Stimulated activated memory B cell treated with anti-CD40 and anti-IgM and Interleukin-4, amounts not matched to agents 10 μg/mL and 1 μg/mL and 100 μg/mL, for 72 hours (primary cell): ENCODE measurements around the gene TAF13.
"Not testable (repeated sequence)": the region's sequence is repeated elsewhere in the genome, so short reads cannot be mapped to it uniquely, and the experiment has no call there.

Source experiments
- ATAC-seq: fragments of 150-1000 bp; cut with Tn5 transposase; 2 replicates; pipeline ENCODE4 v1.10.0; 2021
- H3K27ac Mint-ChIP-seq: one replicate; pipeline ENCODE4 v1.8.0; 2022; ENCODE audit warnings: mild to moderate bottlenecking, mixed read lengths
- H3K27me3 Mint-ChIP-seq: one replicate; pipeline ENCODE4 v1.8.0; 2022; ENCODE audit warnings: mixed read lengths
- H3K36me3 Mint-ChIP-seq: one replicate; pipeline ENCODE4 v1.8.0; 2022; ENCODE audit warnings: mixed read lengths
- H3K4me1 Mint-ChIP-seq: one replicate; pipeline ENCODE4 v1.8.0; 2022; ENCODE audit warnings: mixed read lengths
- H3K4me3 Mint-ChIP-seq: one replicate; pipeline ENCODE4 v1.8.0; 2022; ENCODE audit warnings: mild to moderate bottlenecking, moderate library complexity, mixed read lengths
- H3K9me3 Mint-ChIP-seq: one replicate; pipeline ENCODE4 v1.8.0; 2022; ENCODE audit warnings: mixed read lengths

Gene TAF13

DNA sequence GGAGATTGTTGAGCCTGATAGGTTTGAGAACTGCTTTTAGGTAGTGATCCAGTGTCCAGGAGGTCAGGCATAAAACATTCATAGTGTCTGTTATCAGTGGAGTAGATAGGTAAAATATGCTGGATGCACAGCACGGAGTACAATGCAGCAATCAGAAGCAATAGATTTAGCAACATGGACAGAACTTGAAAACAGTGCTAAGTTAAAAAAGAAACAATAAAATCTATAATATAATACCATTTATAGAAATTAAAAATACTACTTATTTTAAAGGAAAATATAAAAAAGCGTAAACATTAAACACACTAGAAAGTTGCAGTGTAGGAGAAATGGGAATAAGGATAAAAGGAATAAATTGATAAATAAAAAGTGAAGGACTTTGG is 3.4 kb upstream of the TAF13 start:
- Mint-ChIP-seq H3K9me3 (no peaks in the 10 kb centered on the region), H3K36me3 (no peaks in the 10 kb centered on the region), H3K4me1 (peaks cover 18% of the 10 kb centered on the region), H3K27ac (no peak overlapping the region), H3K4me3 (no peak overlapping the region), H3K27me3 (no peaks in the 10 kb centered on the region)
- ATAC-seq, result no peak

DNA sequence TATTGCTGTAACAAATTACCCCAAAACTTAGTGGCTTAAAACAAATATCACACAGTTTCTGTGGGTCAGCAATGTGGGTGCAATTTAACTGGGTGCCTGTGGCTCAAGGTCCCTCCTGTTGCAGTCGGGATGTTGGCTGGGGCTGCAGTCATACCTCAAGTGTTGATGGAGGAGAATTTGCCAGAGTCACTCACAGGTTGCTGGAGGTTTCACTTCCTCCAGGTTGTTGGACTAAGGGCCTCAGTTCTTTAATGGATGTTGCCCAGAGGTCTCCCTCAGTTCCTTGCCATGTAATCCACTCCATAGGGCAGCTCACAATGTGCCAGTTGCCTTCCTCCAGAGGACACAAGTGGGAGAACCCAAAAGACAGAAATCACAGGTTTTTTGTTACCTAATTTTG is 2.5 kb upstream of the TAF13 start:
- Mint-ChIP-seq H3K4me1 (peaks cover 20% of the 10 kb centered on the region), H3K36me3 (no peaks in the 10 kb centered on the region), H3K4me3 (no peak overlapping the region), H3K27me3 (no peaks in the 10 kb centered on the region), H3K9me3 (no peaks in the 10 kb centered on the region), H3K27ac (no peak overlapping the region)
- peak; percentile 34 for ATAC-seq

DNA sequence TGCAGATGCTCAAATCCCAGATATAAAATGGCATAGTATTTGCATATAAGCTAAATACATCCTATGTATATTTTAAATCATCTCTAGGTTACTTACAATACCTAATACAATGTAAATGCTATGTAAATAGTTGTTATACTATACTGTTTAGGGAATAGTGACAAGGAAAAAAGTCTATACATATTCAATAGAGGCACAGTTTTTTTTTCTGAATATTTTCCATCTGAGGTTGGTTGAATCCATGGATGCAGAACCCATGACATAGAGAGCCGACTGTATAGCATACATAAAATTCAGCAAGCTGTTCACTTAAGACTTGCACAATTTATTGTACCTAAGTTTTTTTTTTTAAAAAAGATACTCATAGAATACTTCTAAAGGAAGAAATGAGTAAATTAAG is 6.5 kb downstream of the TAF13 start:
- no peak for ATAC-seq
- H3K36me3 Mint-ChIP-seq, result peaks cover 38% of the 10 kb centered on the region
- no peak overlapping the region for H3K4me3 Mint-ChIP-seq
- no peaks in the 10 kb centered on the region for H3K27me3 Mint-ChIP-seq
- no peak overlapping the region for H3K27ac Mint-ChIP-seq
- no peaks in the 10 kb centered on the region for H3K9me3 Mint-ChIP-seq
- peaks cover 11% of the 10 kb centered on the region for H3K4me1 Mint-ChIP-seq

DNA sequence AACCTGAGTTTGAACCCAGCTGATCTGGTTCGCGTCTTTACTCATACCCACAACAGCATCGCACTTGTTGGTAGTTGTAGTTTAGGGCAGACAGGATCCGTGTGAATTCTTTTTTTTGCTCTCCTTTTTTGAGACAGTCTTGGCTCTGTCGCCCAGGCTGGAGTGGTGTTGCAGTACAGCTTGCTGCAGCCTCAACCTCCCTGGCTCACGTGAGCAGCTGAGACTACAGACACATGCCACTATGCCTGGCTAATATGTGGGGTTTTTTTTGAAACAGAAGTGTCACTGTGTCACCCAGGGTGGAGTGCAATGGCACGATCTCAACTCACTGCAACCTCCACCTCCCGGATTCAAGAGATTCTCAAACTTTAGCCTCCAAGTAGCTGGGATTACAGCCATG is 7.9 kb downstream of the TAF13 start:
- ATAC-seq, result no peak
- H3K4me3 Mint-ChIP-seq, result no peak overlapping the region
- H3K4me1 Mint-ChIP-seq, result peaks cover 8% of the 10 kb centered on the region
- no peaks in the 10 kb centered on the region for H3K9me3 Mint-ChIP-seq
- H3K27me3 Mint-ChIP-seq, result no peaks in the 10 kb centered on the region
- H3K27ac Mint-ChIP-seq, result no peak overlapping the region
- peaks cover 34% of the 10 kb centered on the region for H3K36me3 Mint-ChIP-seq

DNA sequence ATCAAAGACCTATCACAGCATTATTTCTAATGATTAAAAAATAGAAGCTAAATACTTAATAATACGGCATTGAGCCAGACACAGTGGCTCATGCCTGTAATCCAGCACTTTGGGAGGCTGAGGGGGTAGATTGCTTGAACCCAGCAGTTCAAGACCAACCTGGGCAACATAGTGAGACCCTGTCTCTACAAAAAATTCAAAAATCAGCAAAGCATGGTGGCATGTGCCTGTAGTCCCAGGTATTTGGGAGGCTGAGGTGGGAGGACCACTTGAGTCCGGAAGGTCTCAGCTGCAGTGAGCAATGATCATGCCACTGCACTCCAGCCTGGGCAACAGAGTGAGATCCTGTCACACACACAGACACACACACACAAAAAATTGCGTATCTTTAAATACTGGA is 10.7 kb downstream of the TAF13 start:
- ATAC-seq, result no peak
- H3K36me3 Mint-ChIP-seq, result peaks cover 23% of the 10 kb centered on the region
- peaks cover under 1% of the 10 kb centered on the region for H3K4me1 Mint-ChIP-seq
- H3K27ac Mint-ChIP-seq, result no peak overlapping the region
- H3K27me3 Mint-ChIP-seq, result no peaks in the 10 kb centered on the region
- H3K4me3 Mint-ChIP-seq, result no peak overlapping the region
- no peaks in the 10 kb centered on the region for H3K9me3 Mint-ChIP-seq

DNA sequence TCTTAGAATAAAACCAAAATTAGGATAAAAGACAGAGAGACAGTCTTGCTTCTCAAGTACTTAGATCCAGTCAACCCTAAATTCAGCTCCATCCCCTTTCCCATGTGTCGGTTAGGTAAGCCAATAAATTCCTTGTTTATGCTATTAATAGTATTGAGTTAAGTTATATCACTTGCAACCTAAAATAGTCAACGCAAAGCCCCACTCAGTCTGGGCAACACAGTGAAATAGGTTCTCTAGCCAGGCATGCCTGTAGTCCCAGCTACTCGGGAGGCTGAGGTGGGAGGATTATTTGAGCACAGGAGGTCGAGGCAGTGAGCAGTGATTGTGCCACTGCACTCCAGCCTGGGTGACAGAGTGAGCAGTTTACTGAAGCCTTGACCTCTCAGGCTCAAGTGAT is 14.6 kb downstream of the TAF13 start:
- no peak for ATAC-seq
- no peak overlapping the region for H3K27ac Mint-ChIP-seq
- H3K4me3 Mint-ChIP-seq, result no peak overlapping the region
- H3K4me1 Mint-ChIP-seq, result no peaks in the 10 kb centered on the region
- peaks cover 15% of the 10 kb centered on the region for H3K36me3 Mint-ChIP-seq
- H3K27me3 Mint-ChIP-seq, result no peaks in the 10 kb centered on the region
- H3K9me3 Mint-ChIP-seq, result no peaks in the 10 kb centered on the region

DNA sequence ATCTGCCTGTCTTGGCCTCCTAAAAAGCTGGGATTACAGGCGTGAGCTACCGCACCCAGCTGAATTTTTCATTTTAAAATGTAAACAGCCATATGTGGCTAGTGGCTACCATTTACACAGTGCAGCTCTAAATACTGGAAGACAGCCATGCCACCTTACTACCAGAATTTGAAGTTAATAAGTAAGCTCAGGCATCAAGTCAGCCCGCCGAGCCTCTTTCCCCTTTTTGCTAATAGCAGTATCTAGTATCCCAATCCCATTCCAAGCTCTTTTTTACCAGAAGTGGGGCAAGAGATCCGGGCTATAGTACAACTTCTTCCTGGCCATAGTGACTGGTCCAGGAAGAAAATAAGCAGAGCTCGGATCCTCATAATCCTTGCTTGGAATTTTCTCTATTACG is 15.1 kb downstream of the TAF13 start:
- H3K36me3 Mint-ChIP-seq, result peaks cover 11% of the 10 kb centered on the region
- H3K4me1 Mint-ChIP-seq, result no peaks in the 10 kb centered on the region
- no peaks in the 10 kb centered on the region for H3K9me3 Mint-ChIP-seq
- no peak overlapping the region for H3K27ac Mint-ChIP-seq
- no peak for ATAC-seq
- H3K27me3 Mint-ChIP-seq, result no peaks in the 10 kb centered on the region
- H3K4me3 Mint-ChIP-seq, result no peak overlapping the region

DNA sequence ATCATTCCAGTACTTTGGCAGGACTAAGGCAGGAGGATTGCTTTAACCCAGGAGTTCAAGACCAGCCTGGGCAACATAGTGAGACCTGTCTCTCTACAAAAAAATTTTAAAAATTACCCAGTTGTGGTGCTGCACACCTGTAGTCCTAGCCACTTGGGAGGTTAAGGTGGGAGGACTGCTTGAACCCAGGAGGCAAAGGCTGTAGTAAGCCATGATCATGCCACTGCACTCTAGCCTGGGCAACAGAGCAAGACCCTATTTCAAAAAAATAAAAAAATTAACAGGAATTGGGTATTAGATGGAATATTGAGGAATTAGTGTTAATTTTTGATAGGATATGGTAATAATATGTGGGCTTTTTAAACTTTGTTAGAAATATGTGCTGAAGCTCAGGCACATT is 16.8 kb downstream of the TAF13 start:
- no peak for ATAC-seq
- Mint-ChIP-seq H3K4me3 (no peak overlapping the region), H3K4me1 (no peaks in the 10 kb centered on the region), H3K36me3 (no peaks in the 10 kb centered on the region), H3K27ac (no peak overlapping the region), H3K9me3 (no peaks in the 10 kb centered on the region), H3K27me3 (no peaks in the 10 kb centered on the region)

DNA sequence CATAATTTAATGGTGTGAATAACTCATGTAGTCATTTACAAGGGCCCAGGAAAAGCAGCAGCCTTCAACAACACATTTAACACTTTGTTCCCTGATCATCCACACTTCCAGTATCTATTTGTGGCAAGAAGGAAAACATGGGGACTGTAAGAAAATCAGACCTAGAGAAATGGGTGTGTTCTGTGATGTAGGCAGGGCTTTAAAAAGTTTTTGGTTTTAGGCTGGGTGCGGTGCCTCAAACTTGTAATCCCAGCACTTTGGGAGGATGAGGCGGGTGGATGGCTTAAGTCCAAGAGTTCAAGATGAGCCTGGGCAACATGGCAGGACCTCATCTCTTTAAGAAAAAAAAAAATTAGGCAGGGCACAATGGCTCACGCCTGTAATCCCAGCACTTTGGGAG is 19.7 kb downstream of the TAF13 start:
- H3K9me3 Mint-ChIP-seq, result no peaks in the 10 kb centered on the region
- ATAC-seq, result no peak
- no peaks in the 10 kb centered on the region for H3K27me3 Mint-ChIP-seq
- H3K27ac Mint-ChIP-seq, result no peak overlapping the region
- no peak overlapping the region for H3K4me3 Mint-ChIP-seq
- no peaks in the 10 kb centered on the region for H3K36me3 Mint-ChIP-seq
- no peaks in the 10 kb centered on the region for H3K4me1 Mint-ChIP-seq

DNA sequence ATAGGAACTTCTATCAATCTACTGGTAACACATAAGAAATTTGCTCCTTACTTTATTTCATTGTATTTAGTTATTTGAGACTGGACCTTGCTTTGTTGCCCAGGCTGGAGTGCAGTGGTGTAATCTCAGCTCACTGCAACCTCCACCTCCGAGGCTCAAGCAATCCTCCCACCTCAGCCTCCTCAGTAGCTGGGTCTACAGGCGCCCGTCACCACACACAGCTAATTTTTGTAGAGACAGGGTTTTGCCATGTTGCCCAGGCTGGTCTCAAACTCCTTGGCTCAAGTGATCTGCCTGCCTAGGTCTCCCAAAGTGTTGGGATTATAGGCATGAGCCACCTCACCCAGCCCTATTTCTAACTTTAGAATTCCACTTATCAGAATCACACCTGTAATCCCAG is 23.7 kb downstream of the TAF13 start:
- not testable (repeated sequence) for H3K4me3 Mint-ChIP-seq, ATAC-seq, H3K9me3 Mint-ChIP-seq, H3K36me3 Mint-ChIP-seq, H3K27me3 Mint-ChIP-seq, H3K27ac Mint-ChIP-seq, H3K4me1 Mint-ChIP-seq

DNA sequence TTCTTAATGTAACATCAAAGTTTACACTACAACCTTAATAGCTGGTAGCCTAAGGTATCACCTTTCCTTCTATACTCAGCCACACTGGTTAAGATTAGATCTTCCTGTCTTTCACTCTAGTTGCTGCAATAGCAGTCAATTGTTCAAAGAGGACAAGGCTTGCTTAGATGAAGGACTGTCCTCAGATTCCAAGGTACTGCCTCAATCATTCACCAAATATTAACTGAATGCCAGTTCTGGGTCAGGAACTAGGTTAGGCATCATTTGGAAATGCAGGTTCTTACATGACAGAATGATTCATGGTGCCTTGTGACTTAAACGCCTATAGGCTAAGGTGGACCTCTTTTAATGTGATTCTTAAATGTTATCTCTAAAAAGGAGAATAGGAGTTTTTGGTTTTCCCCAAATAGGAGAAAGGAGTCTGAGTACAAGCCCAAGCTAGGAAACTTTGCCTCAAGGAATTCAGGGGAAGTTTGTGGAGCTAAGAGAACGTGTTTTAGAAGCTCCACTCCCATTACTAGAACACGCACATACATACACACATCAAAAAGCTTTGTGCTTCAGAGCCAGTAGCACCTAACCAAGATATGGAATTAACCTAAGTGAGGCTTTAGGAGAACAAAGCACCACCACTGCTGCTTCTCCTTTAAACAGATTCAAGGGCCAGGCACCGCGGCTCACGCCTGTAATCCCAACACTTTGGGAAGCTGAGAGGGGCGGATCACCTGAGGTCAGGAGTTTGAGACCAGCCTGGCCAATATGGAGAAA is 25.4 kb downstream of the TAF13 start:
- ATAC-seq, result no peak
- no peaks in the 10 kb centered on the region for H3K4me1 Mint-ChIP-seq
- no peaks in the 10 kb centered on the region for H3K27me3 Mint-ChIP-seq
- no peaks in the 10 kb centered on the region for H3K9me3 Mint-ChIP-seq
- no peaks in the 10 kb centered on the region for H3K36me3 Mint-ChIP-seq
- no peak overlapping the region for H3K4me3 Mint-ChIP-seq
- no peak overlapping the region for H3K27ac Mint-ChIP-seq

DNA sequence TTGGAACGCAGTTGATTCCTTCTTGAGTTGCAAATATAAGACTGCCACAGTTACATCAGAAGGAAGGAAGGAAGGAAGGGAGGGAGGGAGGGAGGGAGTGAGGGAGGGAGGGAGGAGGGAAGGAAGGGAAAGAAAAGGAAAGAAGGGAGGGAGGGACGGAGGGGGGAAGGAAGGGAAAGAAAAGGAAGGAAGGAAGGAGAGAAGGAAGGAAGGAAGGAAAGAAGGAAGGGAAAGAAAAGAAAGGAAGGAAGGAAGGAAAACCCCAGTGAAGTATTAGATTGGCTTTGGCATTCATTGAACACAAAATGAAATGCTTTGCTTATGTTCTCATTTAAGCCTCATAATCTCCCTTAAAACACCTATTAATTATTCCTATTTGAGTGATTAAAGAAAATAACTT is 27.5 kb downstream of the TAF13 start:
- ATAC-seq, result no peak
- Mint-ChIP-seq H3K36me3 (no peaks in the 10 kb centered on the region), H3K27ac (no peak overlapping the region), H3K9me3 (no peaks in the 10 kb centered on the region), H3K27me3 (no peaks in the 10 kb centered on the region), H3K4me3 (no peak overlapping the region), H3K4me1 (no peaks in the 10 kb centered on the region)

DNA sequence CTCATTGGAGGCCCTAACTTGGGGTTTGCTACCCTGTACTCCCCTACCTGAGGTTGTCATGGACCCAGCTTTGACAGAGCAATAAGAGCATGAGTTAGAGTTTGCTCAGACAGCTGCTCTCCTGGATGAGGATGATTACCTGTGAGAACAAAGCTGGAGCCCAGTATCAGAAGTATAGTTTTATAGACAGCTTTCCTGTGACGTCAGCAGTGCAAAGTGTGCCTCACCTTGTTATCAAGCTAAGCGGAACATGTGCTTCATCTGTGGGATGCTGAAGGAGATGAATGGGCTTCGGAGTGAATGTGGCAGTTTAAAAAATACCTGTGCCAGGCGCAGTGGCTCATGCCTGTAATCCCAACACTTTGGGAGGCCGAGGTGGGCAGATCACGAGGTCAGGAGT is 28.5 kb downstream of the TAF13 start:
- Mint-ChIP-seq H3K4me3 (no peak overlapping the region), H3K9me3 (no peaks in the 10 kb centered on the region), H3K4me1 (no peaks in the 10 kb centered on the region), H3K27me3 (no peaks in the 10 kb centered on the region), H3K27ac (no peak overlapping the region), H3K36me3 (no peaks in the 10 kb centered on the region)
- ATAC-seq, result no peak

DNA sequence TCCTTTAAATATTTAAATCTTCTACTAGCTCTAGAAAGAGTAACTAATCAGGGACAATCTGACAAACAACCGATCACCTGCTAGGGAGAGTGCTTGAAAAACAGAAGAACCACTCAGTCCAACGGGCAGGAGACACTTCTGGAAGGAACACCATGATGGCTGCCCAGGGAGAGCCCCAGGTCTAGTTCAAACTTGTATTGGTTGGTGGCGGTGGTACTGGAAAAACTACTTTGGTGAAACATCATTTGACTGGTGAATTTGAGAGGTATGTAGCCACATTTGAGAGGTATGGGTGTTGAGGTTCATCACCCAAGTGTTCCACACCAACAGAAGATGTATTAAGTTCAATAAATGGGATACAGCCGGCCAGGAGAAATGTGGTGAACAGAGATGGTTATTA is 29.1 kb downstream of the TAF13 start:
- no peaks in the 10 kb centered on the region for H3K27me3 Mint-ChIP-seq
- no peak for ATAC-seq
- no peak overlapping the region for H3K27ac Mint-ChIP-seq
- no peaks in the 10 kb centered on the region for H3K9me3 Mint-ChIP-seq
- no peaks in the 10 kb centered on the region for H3K4me1 Mint-ChIP-seq
- no peaks in the 10 kb centered on the region for H3K36me3 Mint-ChIP-seq
- no peak overlapping the region for H3K4me3 Mint-ChIP-seq

DNA sequence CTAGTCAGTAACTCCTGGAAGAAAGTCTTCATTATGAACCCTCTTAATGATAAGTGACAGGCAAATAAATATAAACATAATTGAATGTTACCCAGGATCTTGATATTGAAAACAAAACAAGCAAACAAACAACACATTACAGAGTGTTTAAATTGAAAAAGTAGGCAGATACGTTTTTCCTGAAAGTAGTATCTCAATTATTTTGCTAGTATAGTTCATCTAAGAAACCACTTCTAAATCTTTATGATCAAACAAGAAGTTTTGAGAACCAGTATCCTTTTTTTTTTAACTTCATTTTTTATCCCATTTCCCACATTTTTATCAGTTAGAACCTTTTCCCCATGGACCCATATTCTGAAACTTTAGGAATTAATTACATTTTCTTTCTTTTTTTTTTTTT is 30.2 kb downstream of the TAF13 start:
- Mint-ChIP-seq H3K4me3 (no peak overlapping the region), H3K9me3 (no peaks in the 10 kb centered on the region)

DNA sequence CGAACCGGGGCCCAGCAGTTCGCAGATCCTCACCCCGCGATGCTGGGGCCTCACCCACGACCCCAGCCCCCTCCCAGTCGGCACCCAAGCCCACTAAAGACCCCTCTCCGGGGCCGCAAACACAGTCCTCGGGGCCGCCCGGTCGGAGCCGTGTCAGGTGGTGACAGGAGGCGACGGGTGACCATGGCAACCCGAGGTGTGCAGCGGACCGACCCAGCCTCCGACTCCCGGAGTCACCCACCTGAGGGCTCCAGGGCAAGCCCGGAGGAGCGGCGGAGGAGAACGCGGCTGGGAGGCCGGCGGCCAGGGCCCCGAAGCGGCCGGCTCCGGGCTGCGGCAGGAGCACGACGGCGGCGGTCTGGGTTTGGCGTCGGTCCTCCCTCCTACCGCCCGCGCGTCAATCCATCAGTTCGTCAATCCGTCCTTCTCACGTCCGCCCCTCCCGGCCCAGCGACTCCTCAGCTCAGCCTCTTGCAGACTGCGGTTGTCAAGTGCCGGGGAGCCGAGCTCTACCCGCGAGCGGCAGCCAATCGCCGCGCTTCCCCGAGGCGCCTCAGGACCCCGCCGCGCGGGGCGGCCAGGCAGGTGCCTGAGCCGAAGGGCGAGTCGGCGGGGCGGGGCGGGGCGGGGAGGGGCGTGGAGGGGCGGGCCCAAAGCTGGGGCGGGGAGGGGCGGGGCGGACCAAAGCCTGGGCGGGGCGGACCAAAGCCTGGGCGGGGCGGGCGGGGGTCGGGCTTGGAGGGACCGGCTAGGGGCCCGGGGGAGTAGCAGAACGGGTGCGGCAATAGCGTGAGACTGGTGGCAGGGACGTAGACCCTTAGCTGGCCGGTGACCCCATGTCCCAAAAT is 34.0 kb downstream of the TAF13 start, which contains the start of gene WDR47:
TSS of gene WDR47 (minus strand) at position 482 of the 848 bp plus-strand sequence. CDS start 18,590 bp downstream, outside the sequence.
- peak within 1 kb of the TSS; percentile 86 for H3K4me3 Mint-ChIP-seq
- H3K27ac Mint-ChIP-seq, result peak within 1 kb of the TSS; percentile 81
- peaks cover 19% of the 10 kb centered on the region for H3K4me1 Mint-ChIP-seq
- H3K36me3 Mint-ChIP-seq, result no peaks in the 10 kb centered on the region
- no peaks in the 10 kb centered on the region for H3K27me3 Mint-ChIP-seq
- no peaks in the 10 kb centered on the region for H3K9me3 Mint-ChIP-seq
- peak; percentile 99 for ATAC-seq

More for the DNA sequence above, 30.2 kb downstream of the TAF13 start:
- peaks cover 9% of the 10 kb centered on the region for H3K4me1 Mint-ChIP-seq
- H3K27me3 Mint-ChIP-seq, result no peaks in the 10 kb centered on the region
- H3K36me3 Mint-ChIP-seq, result no peaks in the 10 kb centered on the region
- ATAC-seq, result no peak
- no peak overlapping the region for H3K27ac Mint-ChIP-seq
